Measurements from ENCODE around the gene NPC1L1. TPM values are rescaled to one million over a fixed set of nuclear protein-coding genes. Genes with fewer than 3 reads are reported as not detected.
"Not testable (repeated sequence)": the region's sequence is repeated elsewhere in the genome, so short reads cannot be mapped to it uniquely, and the experiment has no call there.

NPC1L1 gene
- total RNA-seq, 2 experiments from 2014 or later: not detected

DNA sequence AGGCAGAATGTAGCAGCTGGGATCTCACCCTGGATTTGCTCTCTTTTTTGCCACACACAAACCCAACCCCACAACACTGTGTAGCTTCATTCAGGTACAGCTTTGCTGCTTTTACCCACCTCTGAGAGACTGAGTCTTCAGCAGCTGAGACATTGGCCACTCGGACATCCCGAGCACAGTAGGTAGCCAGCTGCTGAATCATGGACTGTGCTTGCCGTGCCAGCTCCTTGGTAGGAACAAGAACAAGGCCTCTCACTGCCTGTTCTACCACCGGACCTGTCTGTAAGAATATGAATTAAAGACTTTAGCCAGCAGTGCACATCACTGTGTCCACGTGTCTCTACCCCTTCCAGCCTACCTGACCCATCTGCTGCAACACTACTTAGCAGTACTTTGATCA, 31.6 kb upstream of the NPC1L1 start:
- no peak for ATAC-seq
- no peaks in the 10 kb centered on the region for H3K9me3 Mint-ChIP-seq (ENCODE audit: low read depth)
- H3K27ac Mint-ChIP-seq: peak overlapping the region; percentile 91
- no peak for DNase-seq
- peak overlapping the region; percentile 85 for H3K4me3 Mint-ChIP-seq
- peaks cover 50% of the 10 kb centered on the region for H3K36me3 Mint-ChIP-seq
- peaks cover 34% of the 10 kb centered on the region for H3K4me1 Mint-ChIP-seq
- H3K27me3 Mint-ChIP-seq: no peaks in the 10 kb centered on the region
- CTCF ChIA-PET: interaction anchor here (0.6 to 2.1 kb wide), 9 partner anchors 8 to 372 kb away, joined by 3 to 20 read pairs (median 4); partner anchors contain the start of genes NUDCD3 and YKT6

GRCh38 chr7:44569959-44570358, 28.8 kb upstream of the NPC1L1 start:
- DNase-seq: no peak
- peaks cover 52% of the 10 kb centered on the region for H3K36me3 Mint-ChIP-seq
- H3K9me3 Mint-ChIP-seq (ENCODE audit: low read depth): no peaks in the 10 kb centered on the region
- no peak overlapping the region for H3K4me3 Mint-ChIP-seq
- no peak for ATAC-seq
- CTCF ChIA-PET: interaction anchor here (0.6 kb wide), 1 partner anchor 351 kb away, joined by 3 read pairs; no protein-coding TSS in a partner anchor
- no peaks in the 10 kb centered on the region for H3K27me3 Mint-ChIP-seq
- H3K27ac Mint-ChIP-seq: no peak overlapping the region
- H3K4me1 Mint-ChIP-seq: peaks cover 22% of the 10 kb centered on the region

DNA sequence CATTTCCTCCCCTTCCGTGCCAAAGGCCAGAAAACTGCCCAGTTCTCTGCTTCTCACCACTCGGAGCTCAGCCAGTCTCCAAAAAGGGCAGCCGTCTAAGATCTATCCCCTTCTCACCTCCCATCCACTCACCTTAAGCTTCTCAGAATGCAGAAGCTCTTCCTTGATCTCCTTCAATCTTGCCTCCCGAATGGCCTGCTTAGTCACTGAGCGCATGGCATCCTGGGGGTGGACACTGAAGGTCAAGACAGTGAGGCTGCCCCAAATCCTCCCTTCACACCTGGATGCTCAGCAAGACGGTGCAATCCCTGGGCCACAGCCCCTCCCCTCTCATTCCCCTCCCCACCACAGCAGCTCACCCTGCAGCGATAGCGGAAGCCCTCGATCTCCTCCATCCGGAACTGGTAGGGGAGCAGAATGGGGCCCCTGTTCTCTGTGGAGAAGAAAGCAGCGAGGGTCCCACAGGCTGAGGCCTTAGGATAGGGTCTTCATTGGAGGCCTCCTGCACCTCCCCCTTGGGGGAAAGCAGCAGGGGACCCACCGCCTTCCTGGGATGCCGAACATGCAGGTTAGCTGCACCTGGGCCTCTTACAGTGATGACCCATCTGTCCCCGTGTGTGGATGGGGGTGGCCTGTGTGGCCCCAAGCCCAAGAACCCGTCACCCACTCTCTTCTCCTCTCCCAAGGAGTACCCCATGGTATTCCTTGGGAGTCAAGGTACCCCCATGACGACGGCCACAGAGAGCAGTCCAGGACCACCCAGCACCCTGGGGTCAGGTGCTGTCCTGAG, 27.8 kb upstream of the NPC1L1 start:
- Mint-ChIP-seq H3K27me3 (no peaks in the 10 kb centered on the region), H3K4me1 (peaks cover 14% of the 10 kb centered on the region), H3K27ac (no peak overlapping the region), H3K36me3 (peaks cover 57% of the 10 kb centered on the region), H3K4me3 (no peak overlapping the region), H3K9me3 (ENCODE audit: low read depth) (no peaks in the 10 kb centered on the region)
- DNase-seq: no peak
- CTCF ChIA-PET: interaction anchor here (0.5 to 1.3 kb wide), 2 partner anchors 61 to 328 kb away, joined by 3 read pairs; no protein-coding TSS in a partner anchor
- no peak for ATAC-seq

DNA sequence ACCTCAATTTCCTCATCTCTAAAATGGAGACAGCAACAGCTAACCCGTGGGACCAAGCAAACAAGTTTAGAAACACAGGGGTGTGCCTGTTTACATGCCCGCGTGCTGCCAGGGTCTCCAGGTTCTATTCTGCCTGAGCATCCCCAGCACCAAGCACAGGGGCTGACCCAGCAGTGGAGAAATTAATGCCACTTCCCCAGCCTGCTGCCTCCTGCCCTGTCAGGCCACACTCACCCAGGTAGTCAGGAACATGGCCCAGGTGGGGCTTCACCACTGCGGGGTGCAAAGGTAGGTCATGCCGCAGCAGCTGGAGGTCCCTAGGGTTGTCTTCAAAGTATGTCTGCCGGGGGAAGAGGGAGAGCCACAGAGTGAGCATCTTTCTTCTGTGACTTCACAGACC, 26.8 kb upstream of the NPC1L1 start:
- ATAC-seq (no peak), DNase-seq (no peak)
- H3K4me3 Mint-ChIP-seq: no peak overlapping the region
- CTCF ChIA-PET: interaction anchor here (1.3 kb wide), 2 partner anchors 308 to 327 kb away, joined by 3 to 4 read pairs; no protein-coding TSS in a partner anchor
- H3K9me3 Mint-ChIP-seq (ENCODE audit: low read depth): no peaks in the 10 kb centered on the region
- peaks cover 55% of the 10 kb centered on the region for H3K36me3 Mint-ChIP-seq
- no peaks in the 10 kb centered on the region for H3K27me3 Mint-ChIP-seq
- H3K4me1 Mint-ChIP-seq: peaks cover 11% of the 10 kb centered on the region
- no peak overlapping the region for H3K27ac Mint-ChIP-seq

- no peak overlapping the region for H3K4me3 Mint-ChIP-seq
- DNase-seq (no peak), ATAC-seq (no peak)
- H3K36me3 Mint-ChIP-seq: peaks cover 45% of the 10 kb centered on the region
- no peak overlapping the region for H3K27ac Mint-ChIP-seq
- no peaks in the 10 kb centered on the region for H3K9me3 Mint-ChIP-seq (ENCODE audit: low read depth)
- no peaks in the 10 kb centered on the region for H3K27me3 Mint-ChIP-seq
- CTCF ChIA-PET: interaction anchor here (1.3 to 3.9 kb wide), 7 partner anchors 16 to 325 kb away, joined by 4 to 37 read pairs (median 8); partner anchors contain the start of gene TMED4
- peaks cover 2% of the 10 kb centered on the region for H3K4me1 Mint-ChIP-seq
Observed at GRCh38 chr7:44566680-44567079, 25.6 kb upstream of the NPC1L1 start.

DNA sequence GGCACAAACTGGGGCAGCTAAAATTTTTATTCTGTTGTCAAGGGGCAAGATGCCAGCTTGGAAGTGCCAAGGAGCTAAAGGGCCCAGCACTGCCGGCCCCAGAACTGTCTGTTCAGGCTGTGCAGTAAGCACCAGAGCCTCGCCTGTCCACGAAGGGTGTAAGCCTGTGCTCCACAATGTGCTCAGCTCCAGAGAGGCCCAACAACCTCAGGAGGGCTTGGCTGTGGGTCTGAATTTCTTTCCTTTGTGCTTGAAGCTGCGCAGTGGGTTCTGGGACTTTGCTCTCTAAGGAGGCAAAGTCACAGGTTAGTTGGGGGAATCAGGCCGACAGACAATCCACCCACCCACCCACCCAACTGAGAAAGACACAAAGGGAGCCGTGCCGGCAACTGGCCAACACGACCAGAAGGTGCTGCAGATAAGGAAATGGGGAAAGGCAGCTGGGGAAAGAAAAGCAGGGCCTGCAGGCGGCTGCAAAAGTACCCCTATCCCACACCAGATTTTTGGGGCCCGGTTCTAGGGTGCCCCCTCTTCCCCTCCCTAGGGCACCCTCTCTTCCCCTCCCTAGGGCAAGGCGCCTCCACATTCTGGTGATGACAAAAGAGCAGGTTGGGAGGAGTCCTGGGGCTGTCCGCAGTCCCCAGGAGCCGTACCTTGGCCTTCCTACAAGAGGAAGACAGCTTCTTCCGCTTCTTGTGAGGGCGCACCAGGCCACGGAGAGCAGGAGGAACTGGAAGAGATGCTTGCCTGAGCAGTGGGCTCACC, 24.8 kb upstream of the NPC1L1 start:
- Mint-ChIP-seq H3K4me1 (no peaks in the 10 kb centered on the region), H3K36me3 (peaks cover 39% of the 10 kb centered on the region), H3K27ac (peak overlapping the region; percentile 41), H3K9me3 (ENCODE audit: low read depth) (no peaks in the 10 kb centered on the region), H3K4me3 (no peak overlapping the region), H3K27me3 (no peaks in the 10 kb centered on the region)
- DNase-seq: no peak
- ATAC-seq: peak; percentile 41
- CTCF ChIA-PET: interaction anchor here (0.8 to 3.9 kb wide), 41 partner anchors 8 to 626 kb away, joined by 3 to 37 read pairs (median 4); partner anchors contain the start of genes DDX56, NUDCD3, OGDH and POLD2

GRCh38 chr7:44565097-44565794, 24.1 kb upstream of the NPC1L1 start:
- ATAC-seq (peak; percentile 91), DNase-seq (peak; percentile 73)
- Mint-ChIP-seq H3K4me3 (no peak overlapping the region), H3K4me1 (no peaks in the 10 kb centered on the region), H3K36me3 (peaks cover 34% of the 10 kb centered on the region), H3K27me3 (no peaks in the 10 kb centered on the region), H3K27ac (peak overlapping the region; percentile 41), H3K9me3 (ENCODE audit: low read depth) (no peaks in the 10 kb centered on the region)
- CTCF ChIA-PET: interaction anchor here (0.7 to 3.9 kb wide), 42 partner anchors 9 to 625 kb away, joined by 3 to 37 read pairs (median 4); partner anchors contain the start of genes DDX56, NUDCD3, OGDH and POLD2

DNA sequence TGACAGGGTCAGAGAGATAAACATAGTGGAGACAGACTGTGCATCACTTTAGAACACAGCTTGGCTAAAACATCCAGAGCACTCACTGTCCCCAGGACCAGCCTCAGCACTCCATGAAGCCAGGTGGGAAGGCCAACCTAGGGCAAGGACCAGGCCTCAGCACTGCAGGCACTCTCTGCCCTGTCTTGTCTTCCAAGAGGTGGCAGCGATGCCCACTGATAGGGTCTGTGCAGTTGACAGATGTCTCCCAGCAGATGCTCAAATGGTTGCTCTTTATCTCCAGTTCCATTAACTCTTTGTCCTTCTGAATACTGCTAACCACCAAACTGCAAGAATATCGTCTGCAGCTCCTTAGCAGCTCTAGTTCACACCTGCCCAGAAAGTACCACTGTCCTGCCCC, 23.5 kb upstream of the NPC1L1 start:
- no peaks in the 10 kb centered on the region for H3K27me3 Mint-ChIP-seq
- ATAC-seq: no peak
- H3K9me3 Mint-ChIP-seq (ENCODE audit: low read depth): no peaks in the 10 kb centered on the region
- peak overlapping the region; percentile 30 for H3K27ac Mint-ChIP-seq
- no peak for DNase-seq
- CTCF ChIA-PET: interaction anchor here (0.9 to 3.9 kb wide), 28 partner anchors 8 to 483 kb away, joined by 3 to 37 read pairs (median 4); partner anchors contain the start of genes DDX56, NUDCD3, OGDH and POLD2
- H3K4me1 Mint-ChIP-seq: no peaks in the 10 kb centered on the region
- H3K4me3 Mint-ChIP-seq: no peak overlapping the region
- H3K36me3 Mint-ChIP-seq: peaks cover 30% of the 10 kb centered on the region

GRCh38 chr7:44563171-44563679, 22.1 kb upstream of the NPC1L1 start:
- H3K27ac Mint-ChIP-seq: no peak overlapping the region
- ATAC-seq: no peak
- no peaks in the 10 kb centered on the region for H3K4me1 Mint-ChIP-seq

GRCh38 chr7:44562622-44562962, 21.5 kb upstream of the NPC1L1 start:
- not testable (repeated sequence) for H3K27ac Mint-ChIP-seq; DNase-seq; H3K27me3 Mint-ChIP-seq; ATAC-seq; H3K9me3 Mint-ChIP-seq (ENCODE audit: low read depth); H3K4me3 Mint-ChIP-seq; H3K4me1 Mint-ChIP-seq
- CTCF ChIA-PET: interaction anchor here (1.2 kb wide), 1 partner anchor 87 kb away, joined by 3 read pairs; no protein-coding TSS in a partner anchor
- H3K36me3 Mint-ChIP-seq: peaks cover 14% of the 10 kb centered on the region

More at GRCh38 chr7:44563171-44563679, 22.1 kb upstream of the NPC1L1 start:
- no peak overlapping the region for H3K4me3 Mint-ChIP-seq
- CTCF ChIA-PET: interaction anchor here (1.5 to 3.9 kb wide), 2 partner anchors 281 to 322 kb away, joined by 3 to 37 read pairs; no protein-coding TSS in a partner anchor
- peaks cover 18% of the 10 kb centered on the region for H3K36me3 Mint-ChIP-seq
- no peak for DNase-seq
- no peaks in the 10 kb centered on the region for H3K9me3 Mint-ChIP-seq (ENCODE audit: low read depth)
- H3K27me3 Mint-ChIP-seq: no peaks in the 10 kb centered on the region

DNA sequence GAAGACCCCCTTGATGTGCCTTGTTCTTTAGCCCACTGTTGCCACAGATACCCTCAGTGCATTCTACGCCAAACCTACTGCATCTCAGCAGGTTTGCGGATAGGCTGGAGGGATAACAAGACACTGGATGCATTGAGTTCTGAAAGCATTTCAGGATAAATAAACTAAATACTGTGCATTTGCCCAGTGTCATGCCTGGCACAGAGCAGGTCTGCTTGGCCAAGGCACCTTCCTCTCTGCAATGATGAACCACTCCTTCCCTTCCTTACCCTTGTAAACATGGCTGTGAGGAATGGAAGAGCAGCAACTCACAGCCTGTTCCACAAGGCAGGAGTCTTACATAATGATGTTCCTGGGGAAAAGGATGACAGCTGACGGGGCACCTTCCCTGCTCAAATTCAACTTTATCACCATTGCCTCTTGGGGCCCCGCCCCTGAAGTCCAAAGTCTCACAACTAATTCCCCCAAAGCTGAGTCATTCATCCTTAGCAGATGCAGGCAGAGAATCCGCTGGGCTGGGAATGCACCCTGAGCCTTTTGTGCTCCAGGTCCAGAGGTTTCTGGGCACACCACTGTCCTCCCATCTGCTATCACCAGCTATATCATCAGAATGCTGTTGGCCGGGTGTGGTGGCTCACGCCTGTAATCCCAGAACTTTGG, 21.0 kb upstream of the NPC1L1 start:
- H3K27me3 Mint-ChIP-seq: no peaks in the 10 kb centered on the region
- H3K4me1 Mint-ChIP-seq: no peaks in the 10 kb centered on the region
- H3K4me3 Mint-ChIP-seq: no peak overlapping the region
- H3K9me3 Mint-ChIP-seq (ENCODE audit: low read depth): no peaks in the 10 kb centered on the region
- peaks cover 12% of the 10 kb centered on the region for H3K36me3 Mint-ChIP-seq
- ATAC-seq (no peak), DNase-seq (no peak)
- no peak overlapping the region for H3K27ac Mint-ChIP-seq
- CTCF ChIA-PET: interaction anchor here (1.2 kb wide), 1 partner anchor 87 kb away, joined by 3 read pairs; no protein-coding TSS in a partner anchor

DNA sequence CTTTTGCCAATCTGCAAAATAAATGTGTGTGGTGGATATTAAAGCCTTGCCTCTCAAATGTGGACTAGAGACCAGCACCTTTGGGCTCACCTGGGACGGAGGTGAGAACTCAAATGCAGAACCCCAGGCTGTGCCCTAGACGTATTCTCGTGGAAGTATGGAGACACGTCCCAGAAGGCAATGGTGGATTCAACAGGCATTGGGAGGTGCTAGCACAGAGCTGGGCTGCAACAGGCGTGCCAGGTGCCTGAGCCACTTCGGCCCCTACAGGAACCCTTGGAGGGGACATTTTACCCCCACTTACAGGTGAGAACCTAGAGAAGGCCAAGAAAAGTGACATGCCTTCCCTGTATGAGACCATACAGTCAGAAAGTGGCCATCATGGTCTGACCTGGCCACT, 20.4 kb upstream of the NPC1L1 start:
- ATAC-seq: no peak
- Mint-ChIP-seq H3K4me1 (no peaks in the 10 kb centered on the region), H3K9me3 (ENCODE audit: low read depth) (no peaks in the 10 kb centered on the region), H3K27me3 (no peaks in the 10 kb centered on the region), H3K36me3 (peaks cover 8% of the 10 kb centered on the region), H3K27ac (no peak overlapping the region), H3K4me3 (no peak overlapping the region)
- no peak for DNase-seq
- CTCF ChIA-PET: interaction anchor here (1.0 to 1.2 kb wide), 2 partner anchors 86 to 295 kb away, joined by 3 read pairs; no protein-coding TSS in a partner anchor
